SK-N-MC (cell line): Measurements from ENCODE around the gene USP6.

Source experiments
- EZH2 ChIP-seq: fragments of 200-600 bp; sonication (generic); IDR thresholded peaks from one replicate; pipeline ENCODE4 v1.6.1; 2017; ENCODE audit warnings: antibody characterized with exemption
- FOXP2 ChIP-seq: optimal IDR thresholded peaks from 2 replicates; pipeline ENCODE3; 2011; ENCODE audit warnings: mild to moderate bottlenecking, moderate library complexity; ENCODE audit not compliant: insufficient read depth; ENCODE audit errors: extremely low read length, control extremely low read depth
- POLR2AphosphoS5 ChIP-seq: IDR thresholded peaks from 2 replicates; pipeline ENCODE4 v1.6.1; 2012; ENCODE audit warnings: mild to moderate bottlenecking, low read depth, low read length, borderline replicate concordance

GRCh38 chr17:5099271-5099670 is 16.6 kb upstream of the USP6 start:
- TF ChIP-seq POLR2AphosphoS5 (no peak), EZH2 (no peak), FOXP2 (no peak)
